Gastrocnemius medialis (tissue), 4 donors: ENCODE data around the gene CCDC196. TPM values are rescaled to one million over a fixed set of nuclear protein-coding genes. Genes with fewer than 3 reads are reported as not detected.

Source experiments
- ATAC-seq, 2 donors: fragments of 150-250 bp; one replicate each; pipeline ENCODE4 v1.9.1; 2016
- DNase-seq, 2 donors: peaks; one replicate each; pipeline ENCODE4 v3.0.0-alpha.2; 2019
- H3K27ac ChIP-seq, 4 donors: fragments of 200-600 bp; sonication (generic); 1 replicate in 1 of 4; 2 replicates in 3 of 4; pipeline ENCODE4 v1.5.1; 2016 to 2018; ENCODE audit warnings: mild to moderate bottlenecking in 2 of 4, moderate library complexity in 1 of 4
- H3K27me3 ChIP-seq, 3 donors: fragments of 200-600 bp; sonication (generic) in 2 of 3; 1 replicate in 1 of 3; 2 replicates in 2 of 3; pipeline versions ENCODE4 v1.5.1 to v1.6.0; 2016 to 2019; ENCODE audit warnings: mild to moderate bottlenecking in 1 of 3, moderate library complexity in 1 of 3
- H3K36me3 ChIP-seq, 2 donors: fragments of 200-600 bp; sonication (generic) in 1 of 2; one replicate each; pipeline ENCODE4 v1.5.1; 2017 to 2018
- H3K4me1 ChIP-seq, 2 donors: fragments of 200-600 bp; sonication (generic) in 1 of 2; one replicate each; pipeline ENCODE4 v1.5.1; 2016 to 2017; ENCODE audit warnings: mild to moderate bottlenecking in 2 of 2
- H3K4me3 ChIP-seq, 4 donors: fragments of 200-600 bp; sonication (generic) in 3 of 4; 1 replicate in 1 of 4; 2 replicates in 3 of 4; pipeline ENCODE4 v1.5.1; 2016 to 2019; ENCODE audit warnings: mild to moderate bottlenecking in 2 of 4
- H3K9me3 ChIP-seq, 3 donors: fragments of 200-600 bp; sonication (generic) in 2 of 3; 1 replicate in 1 of 3; 2 replicates in 2 of 3; pipeline ENCODE4 v1.5.1; 2016 to 2019
- POLR2A ChIP-seq, 2 donors: fragments of 450-650 bp; IDR thresholded peaks; one replicate each; pipeline ENCODE4 v1.6.1; 2017; ENCODE audit warnings: antibody characterized with exemption in 2 of 2, mild to moderate bottlenecking in 2 of 2, moderate library complexity in 2 of 2
- in situ Hi-C, 4 donors: fragments of 200-750 bp; cut with MboI; loops; one replicate each; pipeline versions ENCODE4 v1.15.0 to v1.8.0; 2017; ENCODE audit warnings: low sequenced_read_pairs in 4 of 4
- intact Hi-C: fragments of 100-400 bp; cut with DNase I; formaldehyde crosslinking; loops from one replicate; pipeline ENCODE4 v1.15.1; 2023; ENCODE audit warnings: low total_unique reads
- total RNA-seq, 4 donors: library from RNA; depleted of rRNA; stranded (reverse); fragments of >200 nt; gene quantifications; one replicate each; pipeline versions ENCODE4 v1.1.0 to v1.2.3, GENCODE V29; 2016
- TF ChIP-seq, protein P1 (sequence below), 5 experiments: fragments of 450-650 bp in 3 of 5; fragments of 200-600 bp in 2 of 5; sonication (generic) in 2 of 5; IDR thresholded peaks in 4 of 5; conservative IDR thresholded peaks in 1 of 5; 1 replicate in 4 of 5; 2 replicates in 1 of 5; pipeline ENCODE4 v1.5.1; 2016 to 2019; ENCODE audit warnings: antibody characterized with exemption in 5 of 5, mild to moderate bottlenecking in 3 of 5, moderate library complexity in 3 of 5

CCDC196 gene
- total RNA-seq, 4 donors from 2014 or later: not detected

DNA sequence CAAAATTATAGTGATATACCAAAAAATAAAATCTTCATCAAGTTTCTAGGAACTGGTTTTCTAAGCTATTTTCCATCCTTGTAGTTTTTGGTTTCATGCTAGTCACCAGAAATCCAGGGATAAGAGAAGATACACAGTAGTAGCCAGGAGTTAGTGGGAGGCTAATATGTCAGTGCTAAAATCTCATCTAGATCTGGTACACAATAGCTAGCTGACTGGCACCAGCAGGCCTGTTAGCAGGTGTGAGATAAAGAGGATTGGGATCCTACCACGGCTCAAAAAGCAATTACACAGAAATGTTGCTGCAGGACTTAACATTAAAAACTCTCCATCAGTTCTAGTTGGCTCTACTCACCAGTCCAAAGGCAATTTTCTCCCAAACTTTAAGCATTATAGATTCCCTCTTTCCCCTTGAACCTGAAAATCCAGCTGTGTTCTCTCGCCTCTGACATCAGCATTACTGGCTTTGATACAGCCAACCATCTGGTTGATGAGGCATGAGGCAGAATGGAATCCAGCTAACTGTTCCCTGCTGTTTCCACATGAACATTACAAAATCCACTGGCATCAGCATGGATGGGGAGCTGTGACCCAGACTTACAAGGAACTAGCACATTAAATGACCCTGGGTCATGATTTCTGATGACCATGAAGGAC, 41.8 kb upstream of the CCDC196 start:
- in situ Hi-C loops: no loop called here

DNA sequence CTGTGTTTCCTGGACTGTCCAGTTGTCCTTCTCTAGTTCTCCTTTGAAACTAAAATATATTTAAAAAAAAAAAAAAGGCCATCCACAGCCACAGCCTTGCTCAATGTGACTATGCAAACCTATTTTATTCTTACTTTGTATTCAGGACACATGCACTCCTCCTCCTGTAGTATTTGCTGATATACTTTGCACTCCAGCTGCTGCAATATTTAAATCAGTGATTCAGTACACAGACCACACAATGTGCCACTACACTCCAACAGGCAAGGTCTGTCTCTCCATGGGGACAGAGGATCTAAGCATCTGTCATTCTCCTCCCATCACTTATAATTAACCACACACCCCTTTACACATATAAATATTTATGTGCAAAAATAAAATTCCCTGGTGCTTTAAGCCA, 40.2 kb upstream of the CCDC196 start:
- Histone ChIP-seq H3K27me3 (no peaks in the 10 kb centered on the region), H3K36me3 (no peaks in the 10 kb centered on the region), H3K9me3 (no peaks in the 10 kb centered on the region), H3K4me1 (no peaks in the 10 kb centered on the region), H3K4me3 (no peak overlapping the region), H3K27ac (no peak overlapping the region)
- no peak for TF ChIP-seq POLR2A (IDR thresholded peaks at IDR 0.05)
- TF ChIP-seq, protein P1, sequence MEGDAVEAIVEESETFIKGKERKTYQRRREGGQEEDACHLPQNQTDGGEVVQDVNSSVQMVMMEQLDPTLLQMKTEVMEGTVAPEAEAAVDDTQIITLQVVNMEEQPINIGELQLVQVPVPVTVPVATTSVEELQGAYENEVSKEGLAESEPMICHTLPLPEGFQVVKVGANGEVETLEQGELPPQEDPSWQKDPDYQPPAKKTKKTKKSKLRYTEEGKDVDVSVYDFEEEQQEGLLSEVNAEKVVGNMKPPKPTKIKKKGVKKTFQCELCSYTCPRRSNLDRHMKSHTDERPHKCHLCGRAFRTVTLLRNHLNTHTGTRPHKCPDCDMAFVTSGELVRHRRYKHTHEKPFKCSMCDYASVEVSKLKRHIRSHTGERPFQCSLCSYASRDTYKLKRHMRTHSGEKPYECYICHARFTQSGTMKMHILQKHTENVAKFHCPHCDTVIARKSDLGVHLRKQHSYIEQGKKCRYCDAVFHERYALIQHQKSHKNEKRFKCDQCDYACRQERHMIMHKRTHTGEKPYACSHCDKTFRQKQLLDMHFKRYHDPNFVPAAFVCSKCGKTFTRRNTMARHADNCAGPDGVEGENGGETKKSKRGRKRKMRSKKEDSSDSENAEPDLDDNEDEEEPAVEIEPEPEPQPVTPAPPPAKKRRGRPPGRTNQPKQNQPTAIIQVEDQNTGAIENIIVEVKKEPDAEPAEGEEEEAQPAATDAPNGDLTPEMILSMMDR (IDR thresholded peaks at IDR 0.05 in 4 of 5, conservative IDR thresholded peaks at IDR 0.05 in 1 of 5): no peak
- intact Hi-C loops: no loop called here
- DNase-seq: no peak
- ATAC-seq: no peak
- in situ Hi-C loops: no loop called here

More for the DNA sequence above, 41.8 kb upstream of the CCDC196 start:
- ATAC-seq (peak; percentile 82 to 84), DNase-seq (peak; percentile 19 to 63)
- Histone ChIP-seq H3K9me3 (no peaks in the 10 kb centered on the region), H3K36me3 (no peaks in the 10 kb centered on the region), H3K4me3 (no peak overlapping the region), H3K27ac (peak overlapping the region in 3 of 4 donors; percentile 13 to 53 (median 43)), H3K4me1 (no peaks in the 10 kb centered on the region), H3K27me3 (no peaks in the 10 kb centered on the region)
- intact Hi-C loops: no loop called here
- TF ChIP-seq, protein P1 (IDR thresholded peaks at IDR 0.05 in 4 of 5, conservative IDR thresholded peaks at IDR 0.05 in 1 of 5): no peak
- no peak for TF ChIP-seq POLR2A (IDR thresholded peaks at IDR 0.05)

DNA sequence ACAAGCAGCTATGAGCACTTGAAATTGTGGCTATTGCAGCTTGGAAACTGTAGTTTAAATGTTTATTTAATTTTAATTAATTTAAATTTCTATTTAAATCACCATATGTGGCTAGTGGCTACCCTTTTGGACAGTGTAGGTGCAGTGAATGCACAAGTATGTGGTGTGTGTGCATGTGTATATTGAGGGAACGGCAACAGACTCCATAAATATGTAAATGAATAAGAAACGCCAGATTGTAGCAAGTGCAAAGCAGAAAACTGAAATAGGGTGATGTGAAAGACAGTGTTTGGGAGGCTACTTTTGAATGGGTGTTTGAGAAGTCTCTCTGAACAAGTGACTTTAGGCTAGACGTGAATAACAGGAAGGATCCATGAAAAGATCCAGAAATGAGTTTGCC, 32.7 kb upstream of the CCDC196 start:
- H3K9me3 ChIP-seq: no peaks in the 10 kb centered on the region
- H3K36me3 ChIP-seq: no peaks in the 10 kb centered on the region
- no peak for DNase-seq
- H3K4me1 ChIP-seq: no peaks in the 10 kb centered on the region
- intact Hi-C loops (no loop called here), in situ Hi-C loops (no loop called here)
- H3K27me3 ChIP-seq: no peaks in the 10 kb centered on the region
- no peak overlapping the region for H3K4me3 ChIP-seq
- H3K27ac ChIP-seq: no peak overlapping the region
- TF ChIP-seq, protein P1 (IDR thresholded peaks at IDR 0.05 in 4 of 5, conservative IDR thresholded peaks at IDR 0.05 in 1 of 5): no peak
- TF ChIP-seq POLR2A (IDR thresholded peaks at IDR 0.05): no peak
- no peak for ATAC-seq

DNA sequence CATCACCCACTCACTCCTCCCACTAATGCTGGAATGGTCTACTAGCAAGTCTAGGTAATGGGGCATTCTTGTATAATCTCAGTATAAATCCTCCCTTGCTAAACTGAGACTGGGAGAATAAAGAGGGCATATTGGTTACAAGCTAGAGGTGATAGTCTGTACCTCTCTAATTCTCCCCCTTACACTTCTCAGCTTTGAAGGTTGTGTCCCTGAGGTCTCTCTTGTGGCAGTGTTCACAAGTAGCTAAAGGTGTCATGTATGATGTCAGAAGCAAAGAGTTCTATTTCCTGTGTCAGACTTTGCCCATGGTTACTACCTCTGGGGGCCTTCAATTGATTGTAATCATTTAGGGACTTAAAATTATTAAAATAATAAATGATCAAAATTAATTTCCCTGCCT, 26.6 kb upstream of the CCDC196 start:
- intact Hi-C loops (no loop called here), in situ Hi-C loops (no loop called here)
- ATAC-seq (no peak), DNase-seq (no peak)
- Histone ChIP-seq H3K36me3 (no peaks in the 10 kb centered on the region), H3K27ac (no peak overlapping the region), H3K4me1 (no peaks in the 10 kb centered on the region), H3K27me3 (no peaks in the 10 kb centered on the region), H3K9me3 (no peaks in the 10 kb centered on the region), H3K4me3 (no peak overlapping the region)
- TF ChIP-seq, protein P1 (IDR thresholded peaks at IDR 0.05 in 4 of 5, conservative IDR thresholded peaks at IDR 0.05 in 1 of 5): no peak
- TF ChIP-seq POLR2A (IDR thresholded peaks at IDR 0.05): no peak

GRCh38 chr14:66464261-66464660, 21.9 kb upstream of the CCDC196 start:
- Histone ChIP-seq H3K27me3 (no peaks in the 10 kb centered on the region), H3K36me3 (no peaks in the 10 kb centered on the region), H3K4me1 (no peaks in the 10 kb centered on the region), H3K27ac (no peak overlapping the region), H3K9me3 (no peaks in the 10 kb centered on the region), H3K4me3 (no peak overlapping the region)
- intact Hi-C loops (no loop called here), in situ Hi-C loops (no loop called here)
- TF ChIP-seq POLR2A (IDR thresholded peaks at IDR 0.05): no peak
- TF ChIP-seq, protein P1 (IDR thresholded peaks at IDR 0.05 in 4 of 5, conservative IDR thresholded peaks at IDR 0.05 in 1 of 5): no peak
- ATAC-seq: no peak
- no peak for DNase-seq
